ENCODE measurements around the gene NPIPB5. TPM values are rescaled to one million over a fixed set of nuclear protein-coding genes. Genes with fewer than 3 reads are reported as not detected.
A peak's percentile ranks its signal among the peaks of the same experiment; 100 is the strongest.
"Not testable (repeated sequence)": the region's sequence is repeated elsewhere in the genome, so short reads cannot be mapped to it uniquely, and the experiment has no call there.

The NPIPB5 gene
- 10 to 100 TPM in 5 of 6 donors, 1 to 10 TPM in 1; 2.4 to 40.1 (median 14.2) TPM for polyA plus RNA-seq (ENCODE audit: low read depth in 6 of 6)

DNA sequence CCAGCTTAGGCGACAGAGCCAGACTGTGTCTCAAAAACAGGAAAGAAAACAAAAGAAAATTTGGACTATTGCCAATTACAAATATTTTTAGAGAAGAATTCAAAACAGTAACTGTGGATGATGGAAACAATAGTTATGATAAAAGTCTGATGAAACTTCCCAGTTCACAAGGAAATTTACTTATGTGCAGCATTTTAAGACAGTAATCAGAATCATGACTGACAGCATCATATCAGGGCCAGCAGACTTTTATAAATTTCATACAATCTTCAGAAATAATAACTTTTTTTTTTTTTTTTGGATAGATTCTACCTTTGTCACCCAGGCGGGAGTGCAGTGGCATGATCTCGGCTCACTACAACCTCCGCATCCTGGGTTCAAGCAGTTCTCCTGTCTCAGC is at the start of gene NPIPB5:
TSS of gene NPIPB5 (plus strand) at position 301 of the 400 bp plus-strand sequence. CDS start 2,911 bp downstream, outside the sequence.
- not testable (repeated sequence) for DNase-seq; H3K4me1 Mint-ChIP-seq; H3K9me3 Mint-ChIP-seq; ATAC-seq (ENCODE audit: low read depth in 2 of 2); H3K36me3 Mint-ChIP-seq; H3K27me3 Mint-ChIP-seq; H3K4me3 Mint-ChIP-seq; H3K27ac Mint-ChIP-seq

- H3K27me3 Mint-ChIP-seq; ATAC-seq (ENCODE audit: low read depth in 2 of 2); H3K9me3 Mint-ChIP-seq; H3K4me3 Mint-ChIP-seq; H3K36me3 Mint-ChIP-seq; DNase-seq; H3K27ac Mint-ChIP-seq; H3K4me1 Mint-ChIP-seq: not testable (repeated sequence)
Measured at GRCh38 chr16:22468846-22469245, 41.8 kb upstream of the NPIPB5 start.

GRCh38 chr16:22537996-22538395 is 27.3 kb downstream of the NPIPB5 start:
- not testable (repeated sequence) for H3K9me3 Mint-ChIP-seq; ATAC-seq (ENCODE audit: low read depth in 2 of 2); H3K36me3 Mint-ChIP-seq; H3K27me3 Mint-ChIP-seq; H3K4me1 Mint-ChIP-seq; H3K4me3 Mint-ChIP-seq; H3K27ac Mint-ChIP-seq; DNase-seq

DNA sequence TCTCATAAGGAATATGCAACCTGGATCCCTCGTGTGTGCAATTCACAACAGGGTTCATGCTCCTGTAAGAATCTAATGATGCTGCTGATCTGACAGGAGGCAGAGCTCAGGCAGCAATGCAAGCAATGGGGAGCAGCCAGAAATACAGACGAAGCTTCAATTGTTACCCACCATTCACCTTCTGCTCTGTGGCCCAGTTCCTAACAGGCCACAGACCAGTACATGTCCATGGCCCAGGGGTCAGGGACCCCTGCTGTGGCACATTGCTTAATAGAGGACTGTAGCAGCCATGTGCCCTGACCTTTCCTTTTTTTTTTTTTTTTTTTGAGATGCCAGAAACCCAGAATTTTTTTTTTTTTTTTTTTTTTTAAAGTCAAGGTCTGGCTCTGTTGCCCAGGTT is 34.1 kb downstream of the NPIPB5 start:
- not testable (repeated sequence) for H3K27me3 Mint-ChIP-seq; H3K36me3 Mint-ChIP-seq; H3K4me3 Mint-ChIP-seq; H3K27ac Mint-ChIP-seq; ATAC-seq (ENCODE audit: low read depth in 2 of 2); DNase-seq; H3K4me1 Mint-ChIP-seq; H3K9me3 Mint-ChIP-seq

GRCh38 chr16:22546630-22547029 is 35.9 kb downstream of the NPIPB5 start:
- H3K36me3 Mint-ChIP-seq; H3K27ac Mint-ChIP-seq; DNase-seq; ATAC-seq (ENCODE audit: low read depth in 2 of 2); H3K4me1 Mint-ChIP-seq; H3K9me3 Mint-ChIP-seq; H3K27me3 Mint-ChIP-seq; H3K4me3 Mint-ChIP-seq: not testable (repeated sequence)

- not testable (repeated sequence) for ATAC-seq (ENCODE audit: low read depth in 2 of 2); DNase-seq; H3K9me3 Mint-ChIP-seq; H3K36me3 Mint-ChIP-seq; H3K27me3 Mint-ChIP-seq; H3K4me1 Mint-ChIP-seq; H3K4me3 Mint-ChIP-seq
- H3K27ac Mint-ChIP-seq: peak overlapping the region in 1 of 6 donors; percentile 7
Measured at GRCh38 chr16:22547170-22547765, 36.6 kb downstream of the NPIPB5 start.

DNA sequence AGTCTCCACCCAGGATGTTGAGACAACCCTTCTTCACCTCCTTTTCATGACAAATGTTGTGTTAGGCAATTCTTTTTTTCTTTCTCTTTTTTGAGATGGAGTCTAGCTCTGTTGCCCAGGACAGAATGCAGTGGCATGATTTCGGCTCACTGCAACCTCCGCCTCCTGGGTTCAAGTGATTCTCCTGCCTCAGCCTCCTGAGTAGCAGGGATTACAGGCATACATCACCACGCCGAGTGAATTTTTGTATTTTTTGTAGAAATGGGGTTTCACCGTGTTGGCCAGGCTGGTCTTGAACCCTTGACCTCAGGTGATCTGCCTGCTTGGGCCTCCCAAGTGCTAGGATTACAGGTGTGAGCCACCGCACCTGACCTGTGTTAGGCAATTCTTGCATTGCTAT is 39.2 kb downstream of the NPIPB5 start:
- H3K36me3 Mint-ChIP-seq; H3K27ac Mint-ChIP-seq; H3K27me3 Mint-ChIP-seq; H3K4me1 Mint-ChIP-seq; DNase-seq; ATAC-seq (ENCODE audit: low read depth in 2 of 2); H3K9me3 Mint-ChIP-seq; H3K4me3 Mint-ChIP-seq: not testable (repeated sequence)

DNA sequence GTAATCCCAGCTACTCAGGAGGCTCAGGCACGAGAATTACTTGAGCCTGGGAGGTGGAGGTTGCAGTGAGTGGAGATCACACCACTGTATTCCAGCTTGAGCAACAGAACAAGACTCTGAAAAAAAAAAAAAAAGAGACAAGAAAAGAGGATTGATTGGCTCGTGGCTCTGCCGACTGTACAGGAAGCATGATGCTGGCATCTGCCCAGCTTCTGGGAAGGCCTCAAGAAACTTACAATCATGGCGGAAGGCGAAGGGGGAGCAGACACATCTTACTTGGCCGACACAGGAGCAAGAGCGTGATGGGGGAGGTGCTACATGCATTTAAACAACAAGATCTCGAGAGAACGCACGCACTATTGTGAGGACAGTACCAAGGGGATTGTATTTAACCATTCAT is 40.5 kb downstream of the NPIPB5 start:
- not testable (repeated sequence) for H3K4me3 Mint-ChIP-seq

DNA sequence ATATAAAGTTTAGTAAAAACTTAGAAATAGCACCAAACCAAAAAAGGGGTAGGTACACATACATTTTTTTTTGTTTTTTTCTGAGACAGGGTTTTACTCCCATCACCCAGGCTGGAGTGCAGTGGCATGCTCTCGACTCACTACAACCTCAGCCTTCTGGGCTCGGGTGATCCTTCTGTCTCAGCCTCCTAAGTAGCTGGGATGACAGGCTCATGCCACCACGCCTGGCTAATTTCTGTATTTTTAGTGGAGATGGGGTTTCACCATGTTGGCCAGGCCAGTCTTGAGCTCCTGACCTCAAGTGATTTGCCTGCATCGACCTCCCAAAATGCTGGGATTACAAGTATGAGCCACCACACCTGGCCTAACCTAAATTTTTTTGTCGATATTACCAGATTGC is 41.0 kb downstream of the NPIPB5 start:
- not testable (repeated sequence) for H3K9me3 Mint-ChIP-seq; H3K4me1 Mint-ChIP-seq; DNase-seq; H3K27ac Mint-ChIP-seq; H3K36me3 Mint-ChIP-seq; H3K4me3 Mint-ChIP-seq; ATAC-seq (ENCODE audit: low read depth in 2 of 2); H3K27me3 Mint-ChIP-seq

More for the DNA sequence above, 40.5 kb downstream of the NPIPB5 start:
- not testable (repeated sequence) for H3K36me3 Mint-ChIP-seq; DNase-seq; H3K27ac Mint-ChIP-seq; H3K9me3 Mint-ChIP-seq; H3K4me1 Mint-ChIP-seq; H3K27me3 Mint-ChIP-seq; ATAC-seq (ENCODE audit: low read depth in 2 of 2)

GRCh38 chr16:22556759-22557158 is 46.1 kb downstream of the NPIPB5 start:
- not testable (repeated sequence) for H3K4me1 Mint-ChIP-seq; ATAC-seq (ENCODE audit: low read depth in 2 of 2); H3K27ac Mint-ChIP-seq; H3K9me3 Mint-ChIP-seq; H3K4me3 Mint-ChIP-seq; H3K27me3 Mint-ChIP-seq; DNase-seq; H3K36me3 Mint-ChIP-seq

Other genes with a start within 250 kb of the NPIPB5 start
- 10 to 100 TPM in 5 of 6 donors, 1 to 10 TPM in 1; 8.8 to 15.9 (median 12.5) TPM for gene POLR3E, start 213.5 kb upstream of the NPIPB5 start, polyA plus RNA-seq (ENCODE audit: low read depth in 6 of 6)
- 1 to 10 TPM; 3.8 to 6.6 (median 5.0) TPM for gene CDR2, start 136.3 kb upstream of the NPIPB5 start, polyA plus RNA-seq (ENCODE audit: low read depth in 6 of 6)

Data from naive B cell (primary cell).